ENCODE data around the gene SPATA6L. TPM values are rescaled to one million over a fixed set of nuclear protein-coding genes. Genes with fewer than 3 reads are reported as not detected.

The SPATA6L gene
- total and polyA plus RNA-seq, 8 donors, result 3.2 to 10.1 (median 8.4) TPM

DNA sequence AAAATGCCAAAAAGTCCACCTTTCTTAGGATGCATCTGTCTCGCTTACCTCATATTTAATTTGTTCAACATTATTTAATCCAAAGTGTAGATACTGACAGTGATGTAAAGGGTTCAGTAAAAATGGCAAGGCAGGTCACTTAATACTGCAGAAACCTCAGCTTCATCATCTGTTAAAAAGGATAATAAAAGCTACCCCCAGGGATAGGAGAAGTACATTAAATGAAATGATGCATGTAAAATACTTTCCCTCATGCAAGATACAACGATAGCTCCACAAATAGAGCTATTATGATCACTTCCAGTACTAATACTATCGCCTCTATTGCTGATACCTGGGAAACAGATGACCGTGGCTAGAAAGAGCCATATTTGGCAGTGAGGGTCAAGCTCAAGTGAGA, 93.1 kb downstream of the SPATA6L start:
- no peak for ATAC-seq
- Histone ChIP-seq H3K9me3 (no peaks in the 10 kb centered on the region), H3K27ac (no peak overlapping the region), H3K27me3 (no peaks in the 10 kb centered on the region), H3K4me3 (no peak overlapping the region), H3K4me1 (no peaks in the 10 kb centered on the region), H3K36me3 (no peaks in the 10 kb centered on the region)
- TF ChIP-seq, protein P1, sequence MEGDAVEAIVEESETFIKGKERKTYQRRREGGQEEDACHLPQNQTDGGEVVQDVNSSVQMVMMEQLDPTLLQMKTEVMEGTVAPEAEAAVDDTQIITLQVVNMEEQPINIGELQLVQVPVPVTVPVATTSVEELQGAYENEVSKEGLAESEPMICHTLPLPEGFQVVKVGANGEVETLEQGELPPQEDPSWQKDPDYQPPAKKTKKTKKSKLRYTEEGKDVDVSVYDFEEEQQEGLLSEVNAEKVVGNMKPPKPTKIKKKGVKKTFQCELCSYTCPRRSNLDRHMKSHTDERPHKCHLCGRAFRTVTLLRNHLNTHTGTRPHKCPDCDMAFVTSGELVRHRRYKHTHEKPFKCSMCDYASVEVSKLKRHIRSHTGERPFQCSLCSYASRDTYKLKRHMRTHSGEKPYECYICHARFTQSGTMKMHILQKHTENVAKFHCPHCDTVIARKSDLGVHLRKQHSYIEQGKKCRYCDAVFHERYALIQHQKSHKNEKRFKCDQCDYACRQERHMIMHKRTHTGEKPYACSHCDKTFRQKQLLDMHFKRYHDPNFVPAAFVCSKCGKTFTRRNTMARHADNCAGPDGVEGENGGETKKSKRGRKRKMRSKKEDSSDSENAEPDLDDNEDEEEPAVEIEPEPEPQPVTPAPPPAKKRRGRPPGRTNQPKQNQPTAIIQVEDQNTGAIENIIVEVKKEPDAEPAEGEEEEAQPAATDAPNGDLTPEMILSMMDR (IDR thresholded peaks at IDR 0.05), result no peak
- DNase-seq, result no peak
- intact Hi-C loops (cut with DNase I), result no loop called here

DNA sequence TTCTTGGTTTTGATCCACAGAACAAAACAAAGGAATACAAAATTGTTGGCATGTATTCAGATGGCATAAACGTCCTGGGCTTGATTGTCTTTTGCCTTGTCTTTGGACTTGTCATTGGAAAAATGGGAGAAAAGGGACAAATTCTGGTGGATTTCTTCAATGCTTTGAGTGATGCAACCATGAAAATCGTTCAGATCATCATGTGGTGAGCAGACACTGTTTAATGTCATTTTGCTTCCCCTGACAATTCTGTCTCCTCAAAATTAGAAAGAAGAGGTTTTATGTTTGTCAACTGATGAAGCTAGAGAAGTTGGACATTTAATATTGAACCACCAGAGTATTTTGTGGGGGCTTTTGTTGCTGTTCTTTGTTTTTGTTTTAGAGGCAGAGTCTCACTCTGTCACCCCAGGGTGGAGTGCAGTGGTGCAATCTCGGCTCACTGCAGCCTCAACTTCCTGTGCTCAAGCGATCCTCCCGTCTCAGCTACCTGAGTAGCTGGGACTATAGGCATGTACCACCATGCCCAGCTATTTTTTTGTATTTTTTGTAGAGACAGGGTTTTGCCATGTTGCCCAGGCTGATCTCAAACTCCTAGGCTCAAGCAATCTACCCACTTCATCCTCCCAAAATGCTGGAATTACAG, 94.0 kb downstream of the SPATA6L start:
- DNase-seq, result no peak

DNA sequence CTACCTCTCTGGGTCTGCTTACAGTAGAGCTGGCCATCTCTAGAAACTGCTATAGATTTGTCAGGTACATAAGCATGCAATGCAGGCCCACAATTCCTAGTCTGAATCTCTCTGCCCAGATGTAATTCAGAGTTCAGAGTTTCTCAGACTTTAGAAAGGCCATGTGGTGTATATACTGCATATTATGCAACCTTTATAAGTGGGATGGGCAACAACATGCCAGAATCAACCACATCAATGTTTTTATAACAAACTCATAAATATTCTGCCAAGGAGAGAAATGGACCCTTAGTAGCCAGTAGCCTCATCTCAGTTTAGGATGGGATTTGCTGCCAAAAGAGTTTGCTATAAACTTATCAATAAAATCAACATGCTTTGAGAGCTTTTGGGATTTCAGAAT, 97.2 kb downstream of the SPATA6L start:
- TF ChIP-seq, protein P1 (IDR thresholded peaks at IDR 0.05), result no peak
- DNase-seq (no peak), ATAC-seq (no peak)
- no peak overlapping the region for H3K4me3 ChIP-seq
- H3K27ac ChIP-seq, result no peak overlapping the region
- intact Hi-C loops (cut with DNase I), result no loop called here
- H3K36me3 ChIP-seq, result peaks cover 0 to 8% of the 10 kb centered on the region in 2 donors
- no peaks in the 10 kb centered on the region for H3K27me3 ChIP-seq
- no peaks in the 10 kb centered on the region for H3K9me3 ChIP-seq
- no peaks in the 10 kb centered on the region for H3K4me1 ChIP-seq

More for the DNA sequence above, 94.0 kb downstream of the SPATA6L start:
- Histone ChIP-seq H3K27ac (no peak overlapping the region), H3K4me1 (no peaks in the 10 kb centered on the region), H3K36me3 (peaks cover 0 to 4% of the 10 kb centered on the region in 2 donors), H3K27me3 (no peaks in the 10 kb centered on the region), H3K4me3 (no peak overlapping the region), H3K9me3 (no peaks in the 10 kb centered on the region)
- TF ChIP-seq, protein P1 (IDR thresholded peaks at IDR 0.05), result no peak
- no peak for ATAC-seq
- intact Hi-C loops (cut with DNase I), result no loop called here

DNA sequence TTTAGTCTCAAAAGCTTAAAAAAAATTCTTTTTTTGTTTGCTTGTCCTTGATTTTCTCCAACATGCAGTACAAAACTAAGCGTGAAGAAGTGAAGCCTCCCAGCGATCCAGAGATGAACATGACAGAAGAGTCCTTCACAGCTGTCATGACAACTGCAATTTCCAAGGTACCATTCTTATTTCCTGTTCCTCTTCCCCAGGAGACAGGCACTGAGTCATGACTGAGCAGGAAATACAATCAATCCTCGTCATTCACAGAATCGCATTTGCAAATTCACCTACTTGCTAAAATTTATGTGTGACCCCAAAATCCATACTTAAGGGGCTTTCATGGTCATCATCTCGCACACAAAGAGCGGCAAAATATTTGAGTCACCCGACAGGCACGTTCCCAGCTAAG, 98.7 kb downstream of the SPATA6L start:
- H3K9me3 ChIP-seq, result no peaks in the 10 kb centered on the region
- ATAC-seq (no peak), DNase-seq (no peak)
- no peak overlapping the region for H3K27ac ChIP-seq
- H3K4me3 ChIP-seq, result no peak overlapping the region
- no peaks in the 10 kb centered on the region for H3K27me3 ChIP-seq
- H3K4me1 ChIP-seq, result no peaks in the 10 kb centered on the region
- peaks cover 0 to 10% of the 10 kb centered on the region in 2 donors for H3K36me3 ChIP-seq
- intact Hi-C loops (cut with DNase I), result no loop called here
- TF ChIP-seq, protein P1 (IDR thresholded peaks at IDR 0.05), result no peak

DNA sequence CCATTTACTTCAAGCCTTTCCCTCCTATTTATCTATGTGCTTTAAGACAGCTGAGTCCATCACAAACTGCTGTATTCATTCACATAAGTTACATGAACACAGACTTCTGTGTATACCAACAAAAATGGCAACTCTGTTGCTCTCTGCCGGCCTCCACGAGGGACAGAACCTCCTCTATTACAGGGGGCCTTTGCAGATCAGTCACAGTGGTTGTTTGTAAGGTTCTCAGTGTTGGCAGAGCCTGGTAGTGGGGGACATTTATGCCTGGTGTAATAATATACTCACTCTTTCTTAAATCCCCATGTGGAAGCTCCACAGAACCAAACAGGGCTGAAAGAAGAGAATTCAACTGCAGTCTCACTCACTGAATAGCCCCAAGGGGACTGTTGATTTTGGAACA, 99.5 kb downstream of the SPATA6L start:
- ATAC-seq (no peak), DNase-seq (no peak)
- intact Hi-C loops (cut with DNase I), result no loop called here
- TF ChIP-seq, protein P1 (IDR thresholded peaks at IDR 0.05), result no peak
- no peaks in the 10 kb centered on the region for H3K9me3 ChIP-seq
- no peaks in the 10 kb centered on the region for H3K27me3 ChIP-seq
- peaks cover 0 to 10% of the 10 kb centered on the region in 2 donors for H3K36me3 ChIP-seq
- H3K4me3 ChIP-seq, result no peak overlapping the region
- H3K4me1 ChIP-seq, result no peaks in the 10 kb centered on the region
- H3K27ac ChIP-seq, result no peak overlapping the region
